ENCODE data around the gene IFNL4.

DNA sequence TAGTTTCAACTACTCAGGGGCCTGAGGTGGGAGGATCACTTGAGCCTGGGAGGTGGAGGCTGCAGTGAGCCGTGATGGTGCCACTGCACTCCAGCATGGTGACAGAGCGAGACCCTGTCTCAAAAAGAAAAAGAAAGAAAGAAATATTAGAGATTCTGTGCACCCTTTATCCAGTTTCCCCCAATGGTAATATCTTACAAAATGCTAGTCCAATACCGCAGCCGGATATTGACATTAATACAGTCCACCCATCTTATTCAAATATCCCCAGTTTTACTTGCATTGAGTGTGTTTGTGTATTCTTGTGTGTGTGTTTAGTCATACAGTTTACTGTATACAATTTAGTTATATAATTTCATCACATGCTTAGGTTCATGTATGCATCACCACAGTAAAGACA, 8.6 kb upstream of the IFNL4 start:
- TF ChIP-seq, protein P1, sequence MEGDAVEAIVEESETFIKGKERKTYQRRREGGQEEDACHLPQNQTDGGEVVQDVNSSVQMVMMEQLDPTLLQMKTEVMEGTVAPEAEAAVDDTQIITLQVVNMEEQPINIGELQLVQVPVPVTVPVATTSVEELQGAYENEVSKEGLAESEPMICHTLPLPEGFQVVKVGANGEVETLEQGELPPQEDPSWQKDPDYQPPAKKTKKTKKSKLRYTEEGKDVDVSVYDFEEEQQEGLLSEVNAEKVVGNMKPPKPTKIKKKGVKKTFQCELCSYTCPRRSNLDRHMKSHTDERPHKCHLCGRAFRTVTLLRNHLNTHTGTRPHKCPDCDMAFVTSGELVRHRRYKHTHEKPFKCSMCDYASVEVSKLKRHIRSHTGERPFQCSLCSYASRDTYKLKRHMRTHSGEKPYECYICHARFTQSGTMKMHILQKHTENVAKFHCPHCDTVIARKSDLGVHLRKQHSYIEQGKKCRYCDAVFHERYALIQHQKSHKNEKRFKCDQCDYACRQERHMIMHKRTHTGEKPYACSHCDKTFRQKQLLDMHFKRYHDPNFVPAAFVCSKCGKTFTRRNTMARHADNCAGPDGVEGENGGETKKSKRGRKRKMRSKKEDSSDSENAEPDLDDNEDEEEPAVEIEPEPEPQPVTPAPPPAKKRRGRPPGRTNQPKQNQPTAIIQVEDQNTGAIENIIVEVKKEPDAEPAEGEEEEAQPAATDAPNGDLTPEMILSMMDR (conservative IDR thresholded peaks at IDR 0.05; ENCODE audit: low read length): no peak
- no peak for TF ChIP-seq EZH2phosphoT487 (IDR thresholded peaks at IDR 0.05; ENCODE audit: borderline replicate concordance)
